Subcutaneous abdominal adipose tissue (tissue), 5 donors: Measurements from ENCODE around the gene NSUN3.

ENCODE experiments used
- H3K27ac ChIP-seq: one replicate; pipeline ENCODE4 v1.7.0; 2013; ENCODE audit warnings: low read depth, mild to moderate bottlenecking, inconsistent platforms, low read length, moderate library complexity
- H3K27me3 ChIP-seq, 5 donors: one replicate each; pipeline ENCODE4 v1.7.0; 2013; ENCODE audit warnings: low read length in 5 of 5, inconsistent platforms in 1 of 5; ENCODE audit not compliant: control insufficient read depth in 5 of 5, insufficient read depth in 4 of 5
- H3K36me3 ChIP-seq, 5 donors: one replicate each; pipeline ENCODE4 v1.7.0; 2013; ENCODE audit warnings: low read length in 5 of 5; ENCODE audit not compliant: control insufficient read depth in 5 of 5, insufficient read depth in 5 of 5
- H3K4me1 ChIP-seq, 5 donors: one replicate each; pipeline ENCODE4 v1.7.0; 2013; ENCODE audit warnings: low read length in 5 of 5, mild to moderate bottlenecking in 3 of 5, moderate library complexity in 1 of 5; ENCODE audit not compliant: control insufficient read depth in 5 of 5, insufficient read depth in 5 of 5
- H3K4me3 ChIP-seq, 5 donors: one replicate each; pipeline ENCODE4 v1.7.0; 2013; ENCODE audit warnings: low read length in 5 of 5, low read depth in 1 of 5
- H3K9ac ChIP-seq, 5 donors: one replicate each; pipeline ENCODE4 v1.7.0; 2013; ENCODE audit warnings: low read length in 5 of 5, mild to moderate bottlenecking in 4 of 5, moderate library complexity in 3 of 5
- H3K9me3 ChIP-seq, 5 donors: one replicate each; pipeline ENCODE4 v1.7.0; 2013; ENCODE audit warnings: low read length in 5 of 5; ENCODE audit not compliant: control insufficient read depth in 5 of 5
- donor health status: healthy.
- donor health status: healthy.
- donor health status: healthy.
- donor health status: healthy.
- donor health status: healthy.

The NSUN3 gene

DNA sequence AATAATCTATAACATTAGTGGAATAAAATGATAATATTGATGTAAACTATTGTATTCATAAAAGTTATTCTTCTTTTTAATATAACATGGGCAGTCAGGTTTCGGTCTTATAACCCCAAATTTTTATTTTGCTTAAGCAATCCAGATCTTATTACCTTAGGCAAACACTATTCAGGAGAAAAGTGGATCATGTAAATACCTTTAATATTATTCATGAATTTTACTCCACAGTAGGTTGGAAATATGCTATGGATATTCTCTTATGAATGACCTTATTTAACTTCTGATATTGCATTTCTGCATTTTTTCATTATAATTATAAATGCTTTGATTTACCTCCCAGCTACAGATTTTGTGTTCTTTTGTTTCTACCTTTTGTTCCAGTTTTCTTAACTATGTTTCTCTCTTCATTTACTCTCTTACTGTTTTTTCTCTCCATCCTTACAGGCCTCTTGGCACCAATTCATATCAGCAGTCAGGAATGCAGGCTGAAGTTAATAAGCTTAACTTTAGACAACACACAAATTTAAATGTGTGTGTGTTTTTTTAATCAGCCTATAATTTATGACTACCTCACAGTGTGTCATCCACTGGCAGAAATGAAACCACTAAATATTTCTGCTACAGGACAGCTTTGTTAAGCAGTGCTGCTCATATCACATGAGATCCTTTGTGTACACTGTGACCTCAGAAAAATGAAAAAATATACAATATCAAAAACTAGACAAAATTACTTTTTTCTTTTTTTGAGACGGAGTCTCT is 111.0 kb downstream of the NSUN3 start:
- Histone ChIP-seq H3K27me3 (no peaks in the 10 kb centered on the region), H3K9me3 (no peaks in the 10 kb centered on the region), H3K27ac (no peak overlapping the region), H3K9ac (no peak overlapping the region), H3K4me3 (no peak overlapping the region), H3K4me1 (peaks cover 0 to 6% (median 4%) of the 10 kb centered on the region in 5 donors), H3K36me3 (no peaks in the 10 kb centered on the region)

DNA sequence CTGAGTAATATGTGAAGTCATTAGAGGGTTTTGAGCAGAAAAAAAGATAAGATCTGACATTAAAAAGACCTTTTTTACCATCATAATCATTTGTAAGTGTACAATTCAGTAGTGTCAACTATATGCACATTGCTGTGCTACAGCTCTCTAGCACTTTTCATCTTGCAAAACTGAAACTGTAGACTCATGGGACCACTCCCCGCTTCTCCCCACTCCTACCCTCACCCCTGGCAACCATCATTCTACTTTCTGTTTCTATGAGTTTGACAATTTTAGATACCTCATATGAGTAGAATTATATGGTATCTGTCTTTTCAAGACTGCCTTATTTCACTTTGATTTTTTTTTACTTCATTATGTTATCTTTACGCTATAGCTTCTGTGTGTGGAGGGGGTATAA is 112.8 kb downstream of the NSUN3 start:
- no peak overlapping the region for H3K9ac ChIP-seq
- H3K9me3 ChIP-seq: no peaks in the 10 kb centered on the region
- no peak overlapping the region for H3K27ac ChIP-seq

DNA sequence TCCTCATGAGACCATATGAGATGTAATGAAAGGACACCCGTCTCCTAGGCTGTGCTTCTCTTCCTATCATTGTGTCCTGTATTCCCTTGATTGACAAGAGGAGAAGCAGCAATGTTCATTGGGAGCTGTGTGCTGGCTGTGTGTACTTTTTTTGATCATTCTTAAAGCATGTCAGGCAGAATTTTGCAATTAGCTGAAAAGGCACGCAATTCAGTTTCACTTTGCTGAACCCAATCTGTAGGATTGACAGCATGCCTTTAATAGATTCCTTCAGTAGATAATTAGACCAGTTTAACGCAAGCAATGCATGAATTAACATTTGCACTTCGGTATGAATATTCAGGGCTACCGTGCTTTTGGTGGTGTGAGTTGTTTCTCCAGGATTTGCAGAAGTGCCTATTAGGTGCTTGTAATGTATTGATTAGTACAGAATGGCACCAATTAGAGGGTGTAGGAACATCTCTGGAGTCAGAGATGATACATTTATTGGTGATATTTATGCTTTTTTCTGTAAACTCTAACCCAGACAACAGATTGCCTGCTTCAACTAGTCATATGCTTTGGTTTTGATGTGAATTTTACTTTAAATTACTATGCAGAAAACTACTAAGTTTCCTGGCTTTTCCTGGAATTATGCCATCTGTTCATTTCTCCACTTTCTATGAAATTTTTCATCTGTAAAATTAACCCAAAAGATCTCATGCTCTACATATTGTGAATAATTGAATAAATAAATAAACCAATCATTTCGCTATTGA is 114.3 kb downstream of the NSUN3 start:
- Histone ChIP-seq H3K27me3 (no peaks in the 10 kb centered on the region), H3K4me3 (peak overlapping the region in 2 of 5 donors; percentile 14 to 57), H3K4me1 (peaks cover 0 to 6% (median 4%) of the 10 kb centered on the region in 5 donors), H3K9ac (no peak overlapping the region), H3K9me3 (no peaks in the 10 kb centered on the region), H3K36me3 (no peaks in the 10 kb centered on the region), H3K27ac (no peak overlapping the region)

More for the DNA sequence above, 112.8 kb downstream of the NSUN3 start:
- Histone ChIP-seq H3K4me1 (peaks cover 0 to 6% (median 4%) of the 10 kb centered on the region in 5 donors), H3K36me3 (no peaks in the 10 kb centered on the region), H3K27me3 (no peaks in the 10 kb centered on the region), H3K4me3 (no peak overlapping the region)
